Central memory CD8-positive, alpha-beta T cell (primary cell): ENCODE measurements around the gene MSMB.
"Not testable (repeated sequence)": the region's sequence is repeated elsewhere in the genome, so short reads cannot be mapped to it uniquely, and the experiment has no call there.

Source experiments
- ATAC-seq: fragments of 150-1000 bp; cut with Tn5 transposase; replicated peaks from 2 replicates; pipeline ENCODE4 v1.10.0; 2022; ENCODE audit warnings: mild to moderate bottlenecking, moderate FRiP score, moderate number of reproducible peaks; ENCODE audit not compliant: poor library complexity, severe bottlenecking; ENCODE audit errors: extremely low read depth
- DNase-seq, 2 donors: peaks; one replicate each; pipeline ENCODE4 v3.0.0; 2021; ENCODE audit warnings: low spot score in 2 of 2
- H3K27ac Mint-ChIP-seq: one replicate; pipeline ENCODE4 v1.8.0; 2022; ENCODE audit warnings: low read depth, mild to moderate bottlenecking, moderate library complexity, mixed read lengths
- H3K27me3 Mint-ChIP-seq: one replicate; pipeline ENCODE4 v1.8.0; 2022; ENCODE audit warnings: mixed read lengths
- H3K36me3 Mint-ChIP-seq: one replicate; pipeline ENCODE4 v1.8.0; 2022; ENCODE audit warnings: mild to moderate bottlenecking, moderate library complexity, mixed read lengths; ENCODE audit not compliant: insufficient read depth
- H3K4me1 Mint-ChIP-seq: one replicate; pipeline ENCODE4 v1.8.0; 2022; ENCODE audit warnings: mixed read lengths
- H3K4me3 Mint-ChIP-seq: one replicate; pipeline ENCODE4 v1.8.0; 2022; ENCODE audit warnings: mild to moderate bottlenecking, moderate library complexity, mixed read lengths
- H3K9me3 Mint-ChIP-seq: one replicate; pipeline ENCODE4 v1.8.0; 2022; ENCODE audit warnings: mixed read lengths

The MSMB gene

DNA sequence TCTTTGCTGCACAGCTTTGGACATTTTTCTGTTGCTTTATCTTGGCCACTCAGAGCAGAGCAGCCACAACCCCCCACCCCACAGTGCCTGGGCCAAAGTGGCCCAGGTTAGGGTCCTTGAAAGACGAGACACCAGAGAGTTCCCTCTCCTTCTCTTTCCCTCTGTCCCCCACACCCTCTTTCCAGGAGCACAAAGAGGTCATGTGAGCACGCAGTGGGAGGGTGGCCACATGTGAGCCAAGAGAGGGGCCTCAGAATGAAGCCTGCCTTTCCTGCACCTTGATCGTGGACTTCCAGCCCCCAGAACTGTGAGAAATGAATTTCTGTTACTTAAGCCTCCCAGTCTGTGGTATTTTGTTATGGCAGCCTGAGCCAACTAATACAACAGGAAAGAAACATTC, 14.6 kb upstream of the MSMB start:
- H3K36me3 Mint-ChIP-seq = peaks cover 2% of the 10 kb centered on the region
- H3K27me3 Mint-ChIP-seq = peaks cover 21% of the 10 kb centered on the region
- peaks cover 10% of the 10 kb centered on the region for H3K9me3 Mint-ChIP-seq
- DNase-seq (no peak), ATAC-seq (no peak)
- H3K4me1 Mint-ChIP-seq = no peaks in the 10 kb centered on the region
- no peak overlapping the region for H3K27ac Mint-ChIP-seq
- no peak overlapping the region for H3K4me3 Mint-ChIP-seq

DNA sequence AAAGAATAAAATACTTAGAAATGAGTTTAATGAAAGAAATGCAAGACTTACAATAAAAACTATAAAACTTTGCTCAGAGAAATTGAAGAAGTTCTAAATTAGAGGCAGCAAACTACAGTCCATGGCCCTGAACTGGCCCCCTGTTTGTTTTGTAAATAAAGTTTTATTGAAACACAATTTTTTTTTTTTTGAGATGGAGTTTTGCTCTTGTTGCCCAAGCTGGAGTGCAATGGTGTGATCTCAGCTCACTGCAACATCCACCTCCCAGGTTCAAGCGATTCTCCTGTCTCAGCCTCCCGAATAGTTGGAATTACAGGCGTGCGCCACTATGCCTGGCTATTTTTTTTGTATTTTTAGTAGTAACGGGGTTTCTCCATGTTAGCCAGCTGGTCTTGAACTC, 11.9 kb upstream of the MSMB start:
- not testable (repeated sequence) for H3K27ac Mint-ChIP-seq, H3K4me3 Mint-ChIP-seq, DNase-seq, H3K36me3 Mint-ChIP-seq, ATAC-seq, H3K4me1 Mint-ChIP-seq
- peaks cover 10% of the 10 kb centered on the region for H3K9me3 Mint-ChIP-seq
- peaks cover 31% of the 10 kb centered on the region for H3K27me3 Mint-ChIP-seq

DNA sequence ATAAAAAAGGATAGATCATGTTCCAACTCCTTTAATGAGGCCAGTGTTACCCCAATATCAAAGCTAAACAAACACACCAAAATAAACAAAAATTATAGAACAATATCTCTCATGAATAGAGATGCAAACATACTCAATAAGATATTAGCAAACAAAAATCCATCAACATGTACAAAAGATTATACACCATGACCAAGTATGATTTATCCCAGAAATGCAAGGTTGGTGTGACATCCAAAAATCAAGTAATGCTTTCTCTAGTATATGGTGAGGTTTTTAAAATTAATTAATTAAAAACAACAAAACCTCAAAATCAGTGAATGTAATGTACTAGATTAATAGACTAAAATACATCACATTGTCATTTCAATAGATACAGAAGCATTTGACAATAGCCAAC, 11.0 kb upstream of the MSMB start:
- no peak overlapping the region for H3K4me3 Mint-ChIP-seq
- peaks cover 10% of the 10 kb centered on the region for H3K9me3 Mint-ChIP-seq
- peaks cover 2% of the 10 kb centered on the region for H3K36me3 Mint-ChIP-seq
- peaks cover 30% of the 10 kb centered on the region for H3K27me3 Mint-ChIP-seq
- H3K4me1 Mint-ChIP-seq = no peaks in the 10 kb centered on the region
- ATAC-seq (no peak), DNase-seq (no peak)
- no peak overlapping the region for H3K27ac Mint-ChIP-seq

DNA sequence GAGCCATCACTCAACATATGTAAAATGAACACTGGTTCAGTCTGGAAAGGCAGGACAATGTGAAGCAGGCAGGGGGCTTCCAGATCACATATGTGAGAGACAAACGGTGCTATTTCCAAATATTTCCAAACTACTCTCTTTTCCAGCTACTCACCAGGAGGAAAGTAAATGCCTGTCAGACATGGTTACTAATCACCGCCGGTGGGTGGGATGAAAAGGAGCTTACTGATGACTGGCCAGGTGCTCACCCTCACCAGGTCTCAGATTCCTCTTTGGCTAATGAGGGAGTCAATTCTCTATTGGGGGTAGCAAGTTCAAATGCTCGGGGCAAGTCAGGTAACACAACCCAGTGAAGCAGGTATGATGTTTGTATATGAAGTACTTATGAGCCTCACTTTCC, 9.7 kb upstream of the MSMB start:
- ATAC-seq (no peak), DNase-seq (no peak)
- Mint-ChIP-seq H3K4me1 (no peaks in the 10 kb centered on the region), H3K9me3 (peaks cover 10% of the 10 kb centered on the region), H3K4me3 (no peak overlapping the region), H3K27me3 (peaks cover 33% of the 10 kb centered on the region), H3K27ac (no peak overlapping the region), H3K36me3 (peaks cover 2% of the 10 kb centered on the region)

DNA sequence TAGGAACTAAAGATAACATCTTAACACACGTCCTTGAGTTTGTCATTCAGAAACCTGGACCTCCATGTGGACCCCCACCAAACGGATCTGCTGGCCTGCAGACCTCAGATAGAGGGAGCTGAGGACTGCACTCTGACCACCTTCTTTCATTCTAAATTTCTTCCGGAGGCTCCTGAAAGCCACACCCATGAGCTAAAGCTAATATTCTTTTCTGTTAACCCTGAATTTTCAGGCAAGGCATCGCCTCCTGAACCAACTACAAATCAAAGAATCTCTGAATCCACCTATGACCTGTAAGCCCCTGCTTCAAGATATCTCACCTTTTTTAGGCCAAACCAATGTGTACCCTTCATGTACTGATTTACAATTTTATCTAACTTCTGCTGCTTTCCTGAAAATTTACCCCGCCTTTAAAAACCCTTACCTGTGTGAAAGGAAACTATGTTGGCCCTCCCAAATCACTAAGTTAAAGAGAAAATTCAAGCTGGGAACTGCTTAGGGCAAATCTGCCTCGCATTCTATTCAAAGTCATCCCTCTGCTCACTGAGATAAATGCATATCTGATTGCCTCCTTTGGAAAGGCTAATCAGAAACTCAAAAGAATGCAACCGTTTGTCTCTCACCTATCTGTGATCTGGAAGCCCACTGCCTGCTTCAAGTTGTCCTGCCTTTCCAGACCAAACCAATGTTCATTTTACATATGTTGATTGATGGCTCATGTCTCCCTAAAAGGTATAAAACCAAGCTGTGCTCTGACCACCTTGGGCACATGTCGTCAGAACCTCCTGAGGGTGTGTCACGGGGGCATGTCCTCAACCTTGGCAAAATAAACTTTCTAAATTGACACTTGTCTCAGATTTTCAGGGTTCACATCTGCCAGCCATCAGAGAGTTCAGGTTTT, 7.7 kb upstream of the MSMB start:
- peaks cover 10% of the 10 kb centered on the region for H3K9me3 Mint-ChIP-seq
- H3K27ac Mint-ChIP-seq = no peak overlapping the region
- no peak for DNase-seq
- peaks cover 2% of the 10 kb centered on the region for H3K36me3 Mint-ChIP-seq
- no peak for ATAC-seq
- H3K4me3 Mint-ChIP-seq = no peak overlapping the region
- peaks cover 43% of the 10 kb centered on the region for H3K27me3 Mint-ChIP-seq
- H3K4me1 Mint-ChIP-seq = no peaks in the 10 kb centered on the region

DNA sequence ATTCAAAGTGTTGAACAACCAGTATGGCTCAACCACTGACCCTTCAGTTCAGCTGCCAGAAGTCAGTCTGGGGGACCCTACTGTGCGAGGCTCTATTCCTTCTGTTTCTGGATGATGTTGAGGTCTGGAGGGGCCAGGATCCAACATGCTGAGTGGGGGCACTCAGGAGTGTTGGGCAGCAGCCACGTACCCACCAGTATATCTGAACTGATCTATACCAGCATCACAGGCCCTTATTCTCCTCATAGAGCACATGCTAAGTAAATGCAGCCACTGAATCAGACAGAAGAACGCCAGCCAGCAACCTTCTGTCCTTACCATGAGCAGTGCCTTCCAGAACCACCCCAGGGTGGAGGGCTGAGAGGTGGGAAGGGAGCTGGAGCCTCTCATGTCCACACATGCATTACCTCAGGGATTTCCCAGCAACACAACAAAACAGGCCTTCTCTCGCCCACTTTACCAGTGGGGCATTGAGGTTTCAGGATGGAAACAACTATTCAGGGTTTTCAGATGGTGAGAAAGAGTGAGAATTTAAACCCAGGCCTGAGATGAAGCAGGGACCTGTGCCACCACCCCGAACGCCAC, 6.8 kb upstream of the MSMB start:
- no peaks in the 10 kb centered on the region for H3K36me3 Mint-ChIP-seq

DNA sequence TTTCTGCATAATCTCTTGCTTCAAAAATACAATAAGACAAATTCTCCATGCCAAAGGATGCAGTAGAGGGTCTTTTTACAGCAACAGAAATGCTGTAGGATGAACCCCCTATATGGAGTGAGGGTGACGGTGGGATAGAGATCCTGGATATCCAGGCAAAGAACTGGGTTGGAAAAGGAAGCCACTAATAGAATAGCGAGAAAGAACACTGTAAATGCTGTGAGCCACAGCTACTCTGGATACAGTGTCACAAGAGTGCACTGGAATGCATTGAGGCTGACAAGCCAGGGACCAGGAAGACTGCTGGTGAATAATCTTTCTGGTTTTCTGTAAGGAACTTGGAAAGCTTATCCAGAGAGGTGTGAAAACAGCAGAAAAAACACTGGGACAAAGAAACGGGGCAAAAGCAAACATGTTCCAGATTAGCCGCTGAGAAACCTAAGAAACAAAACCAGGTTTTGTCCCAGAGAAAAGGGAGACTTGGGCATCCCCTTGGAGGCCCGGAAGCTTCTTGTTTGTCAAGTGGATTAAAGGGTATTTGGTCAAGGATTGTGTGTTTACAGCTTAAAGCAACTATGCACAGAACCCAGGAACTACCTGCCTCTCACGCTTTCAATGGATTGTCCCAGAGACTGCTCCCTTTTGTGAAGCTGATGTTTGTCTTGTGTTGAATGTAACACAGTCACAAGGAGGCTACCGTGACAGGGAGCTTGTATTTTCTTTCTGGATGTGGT, 6.2 kb upstream of the MSMB start:
- Mint-ChIP-seq H3K4me3 (no peak overlapping the region), H3K4me1 (no peaks in the 10 kb centered on the region), H3K9me3 (peaks cover 6% of the 10 kb centered on the region), H3K27me3 (peaks cover 45% of the 10 kb centered on the region), H3K36me3 (no peaks in the 10 kb centered on the region), H3K27ac (no peak overlapping the region)
- DNase-seq = no peak
- ATAC-seq = no peak

More for the DNA sequence above, 6.8 kb upstream of the MSMB start:
- DNase-seq = no peak
- Mint-ChIP-seq H3K27ac (no peak overlapping the region), H3K4me3 (no peak overlapping the region), H3K4me1 (no peaks in the 10 kb centered on the region), H3K27me3 (peaks cover 43% of the 10 kb centered on the region), H3K9me3 (peaks cover 10% of the 10 kb centered on the region)
- ATAC-seq = no peak

DNA sequence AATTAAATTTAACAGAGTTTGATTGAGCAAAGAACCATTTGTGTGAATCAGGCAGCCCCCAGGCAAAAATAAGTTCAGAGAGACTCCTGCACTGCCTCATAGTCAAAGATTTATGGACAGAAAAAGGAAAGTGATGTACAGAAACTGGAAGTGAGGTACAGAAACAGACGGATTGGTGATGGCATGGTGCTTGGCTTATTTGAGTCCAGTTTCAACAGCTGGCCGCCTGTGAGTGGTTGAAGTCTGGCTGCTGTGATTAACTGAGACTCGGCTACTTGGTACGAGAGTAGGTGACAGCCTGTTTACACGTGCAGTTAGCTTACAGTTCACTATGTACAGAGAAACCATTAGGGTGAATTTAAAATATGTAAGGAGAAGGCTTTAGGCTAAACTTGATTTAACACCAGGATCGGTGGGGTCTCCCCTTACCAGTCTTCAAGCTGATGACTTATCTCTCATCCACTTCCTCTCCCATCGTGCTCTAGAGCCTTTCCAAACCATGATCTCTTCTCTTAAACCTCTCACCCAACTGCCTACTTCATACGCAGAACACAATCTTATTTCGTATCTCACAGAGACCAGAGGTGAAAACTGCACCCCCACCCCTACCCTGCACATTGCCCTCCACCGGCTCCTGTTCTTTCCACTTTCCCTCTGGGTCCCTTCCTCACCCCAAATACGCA, 5.0 kb upstream of the MSMB start:
- Mint-ChIP-seq H3K27me3 (peaks cover 42% of the 10 kb centered on the region), H3K27ac (no peak overlapping the region), H3K4me3 (no peak overlapping the region), H3K9me3 (no peaks in the 10 kb centered on the region), H3K4me1 (no peaks in the 10 kb centered on the region), H3K36me3 (no peaks in the 10 kb centered on the region)
- ATAC-seq (no peak), DNase-seq (no peak)

DNA sequence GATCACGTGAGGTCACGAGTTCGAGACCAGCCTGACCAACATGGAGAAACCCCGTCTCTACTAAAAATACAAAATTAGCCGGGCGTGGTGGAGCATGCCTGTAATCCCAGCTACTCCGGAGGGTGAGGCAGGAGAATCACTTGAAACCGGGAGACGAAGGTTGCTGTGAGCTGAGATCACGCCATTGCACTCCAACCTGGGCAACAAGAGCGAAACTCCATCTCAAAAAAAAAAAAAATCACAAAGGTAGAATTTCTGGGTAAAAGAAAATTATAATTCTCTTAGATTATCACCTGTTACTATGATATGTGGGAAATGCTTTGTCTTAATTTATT, 3.4 kb upstream of the MSMB start:
- H3K4me3 Mint-ChIP-seq, H3K36me3 Mint-ChIP-seq, H3K4me1 Mint-ChIP-seq, DNase-seq, H3K9me3 Mint-ChIP-seq, H3K27ac Mint-ChIP-seq, ATAC-seq: not testable (repeated sequence)
- H3K27me3 Mint-ChIP-seq = peaks cover 41% of the 10 kb centered on the region

DNA sequence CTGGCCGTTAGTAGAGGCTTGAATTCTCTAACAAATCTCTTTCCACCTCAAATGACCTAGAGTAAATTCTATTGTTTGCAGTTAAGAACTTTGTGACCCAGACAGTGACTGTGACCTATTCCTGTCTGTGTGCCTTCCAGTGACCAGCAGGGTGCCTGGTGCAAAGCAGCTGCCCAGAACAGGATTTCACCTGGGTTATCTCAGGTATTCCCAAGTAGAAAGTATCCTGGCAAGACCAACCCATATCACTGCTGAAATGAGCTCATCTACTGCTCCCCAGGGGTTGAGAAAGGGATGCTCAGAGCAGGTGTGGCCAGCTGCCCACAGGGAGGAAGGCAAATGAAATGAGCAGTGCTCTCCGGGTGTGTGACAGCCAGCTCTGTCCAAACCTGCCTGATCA, 2.1 kb upstream of the MSMB start:
- H3K36me3 Mint-ChIP-seq = no peaks in the 10 kb centered on the region

DNA sequence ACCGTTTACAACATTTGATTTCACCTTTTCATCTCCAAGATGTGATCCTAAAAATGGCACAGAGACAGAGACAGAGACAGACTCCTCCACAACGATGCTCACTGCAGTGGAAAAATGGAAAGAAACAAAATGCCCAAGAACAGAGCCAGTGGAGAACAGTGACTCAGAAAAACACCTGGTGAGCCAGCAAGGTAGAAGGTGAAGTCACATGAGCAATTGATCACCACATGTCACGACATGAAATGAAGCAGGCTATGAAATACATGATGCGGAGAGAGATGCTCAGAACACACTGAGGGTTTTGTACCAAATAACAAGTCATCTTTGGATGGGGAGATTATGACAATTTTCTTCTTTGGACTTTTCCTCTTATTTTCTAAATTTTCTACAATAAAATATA, 3.5 kb downstream of the MSMB start:
- Mint-ChIP-seq H3K36me3 (no peaks in the 10 kb centered on the region), H3K4me3 (no peak overlapping the region), H3K27me3 (peaks cover 33% of the 10 kb centered on the region), H3K9me3 (no peaks in the 10 kb centered on the region), H3K4me1 (no peaks in the 10 kb centered on the region), H3K27ac (no peak overlapping the region)
- no peak for DNase-seq
- ATAC-seq = no peak

More for the DNA sequence above, 2.1 kb upstream of the MSMB start:
- Mint-ChIP-seq H3K9me3 (no peaks in the 10 kb centered on the region), H3K27ac (no peak overlapping the region), H3K4me3 (no peak overlapping the region), H3K4me1 (no peaks in the 10 kb centered on the region), H3K27me3 (peaks cover 38% of the 10 kb centered on the region)
- ATAC-seq (no peak), DNase-seq (no peak)

DNA sequence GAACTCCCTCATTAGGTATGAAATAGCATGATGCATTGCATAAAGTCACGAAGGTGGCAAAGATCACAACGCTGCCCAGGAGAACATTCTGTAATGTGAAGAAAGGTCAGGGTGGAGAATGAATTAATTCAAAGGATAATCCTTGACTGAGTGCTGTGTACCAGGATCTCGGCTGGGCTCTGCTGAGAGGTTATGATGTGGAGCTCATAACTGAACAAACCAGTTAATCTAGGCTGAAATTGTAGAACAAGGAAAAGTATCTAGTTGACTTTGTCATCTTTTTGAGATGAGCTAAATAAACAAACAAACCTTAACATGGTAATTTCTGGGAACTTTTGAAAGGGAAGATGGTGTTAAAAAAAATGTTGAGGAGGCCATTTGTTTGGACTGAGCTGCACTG, 6.1 kb downstream of the MSMB start:
- Mint-ChIP-seq H3K4me1 (no peaks in the 10 kb centered on the region), H3K27me3 (peaks cover 27% of the 10 kb centered on the region), H3K9me3 (no peaks in the 10 kb centered on the region), H3K4me3 (no peak overlapping the region), H3K36me3 (no peaks in the 10 kb centered on the region), H3K27ac (no peak overlapping the region)
- no peak for ATAC-seq
- DNase-seq = no peak
